ENCODE data around the gene CDKAL1.

DNA sequence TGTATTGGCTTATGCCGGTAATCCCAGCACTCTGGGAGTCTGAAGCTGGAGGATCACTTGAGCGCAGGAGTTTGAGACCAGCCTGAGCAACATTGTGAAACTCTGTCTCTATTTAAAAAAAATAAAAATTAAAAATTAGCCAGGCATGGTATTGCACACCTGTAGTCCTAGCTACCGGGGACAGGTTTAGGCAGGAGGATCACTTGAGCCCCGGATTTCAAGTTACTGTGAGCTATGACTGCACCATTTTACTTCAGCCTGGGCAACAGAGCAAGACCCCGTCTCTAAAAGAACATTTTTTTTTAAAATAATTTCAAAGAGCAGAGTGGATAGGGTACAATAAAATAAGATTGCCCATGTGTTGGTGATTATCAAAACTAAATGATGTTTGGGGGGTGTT is 576.4 kb downstream of the CDKAL1 start:
- TF ChIP-seq, protein P1, sequence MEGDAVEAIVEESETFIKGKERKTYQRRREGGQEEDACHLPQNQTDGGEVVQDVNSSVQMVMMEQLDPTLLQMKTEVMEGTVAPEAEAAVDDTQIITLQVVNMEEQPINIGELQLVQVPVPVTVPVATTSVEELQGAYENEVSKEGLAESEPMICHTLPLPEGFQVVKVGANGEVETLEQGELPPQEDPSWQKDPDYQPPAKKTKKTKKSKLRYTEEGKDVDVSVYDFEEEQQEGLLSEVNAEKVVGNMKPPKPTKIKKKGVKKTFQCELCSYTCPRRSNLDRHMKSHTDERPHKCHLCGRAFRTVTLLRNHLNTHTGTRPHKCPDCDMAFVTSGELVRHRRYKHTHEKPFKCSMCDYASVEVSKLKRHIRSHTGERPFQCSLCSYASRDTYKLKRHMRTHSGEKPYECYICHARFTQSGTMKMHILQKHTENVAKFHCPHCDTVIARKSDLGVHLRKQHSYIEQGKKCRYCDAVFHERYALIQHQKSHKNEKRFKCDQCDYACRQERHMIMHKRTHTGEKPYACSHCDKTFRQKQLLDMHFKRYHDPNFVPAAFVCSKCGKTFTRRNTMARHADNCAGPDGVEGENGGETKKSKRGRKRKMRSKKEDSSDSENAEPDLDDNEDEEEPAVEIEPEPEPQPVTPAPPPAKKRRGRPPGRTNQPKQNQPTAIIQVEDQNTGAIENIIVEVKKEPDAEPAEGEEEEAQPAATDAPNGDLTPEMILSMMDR (IDR thresholded peaks at IDR 0.05): no peak
- TF ChIP-seq EZH2 (IDR thresholded peaks at IDR 0.05) (no peak), EZH2phosphoT487 (IDR thresholded peaks at IDR 0.05) (no peak)

Data from neural progenitor cell (in vitro differentiated cells).